GM20000 (cell line): ENCODE results near the gene POM121C.
"Not testable (repeated sequence)": the region's sequence is repeated elsewhere in the genome, so short reads cannot be mapped to it uniquely, and the experiment has no call there.

Experiments used
- DNase-seq: peaks from one replicate; pipeline ENCODE4 v3.0.0; 2012; ENCODE audit warnings: low spot score

POM121C gene

DNA sequence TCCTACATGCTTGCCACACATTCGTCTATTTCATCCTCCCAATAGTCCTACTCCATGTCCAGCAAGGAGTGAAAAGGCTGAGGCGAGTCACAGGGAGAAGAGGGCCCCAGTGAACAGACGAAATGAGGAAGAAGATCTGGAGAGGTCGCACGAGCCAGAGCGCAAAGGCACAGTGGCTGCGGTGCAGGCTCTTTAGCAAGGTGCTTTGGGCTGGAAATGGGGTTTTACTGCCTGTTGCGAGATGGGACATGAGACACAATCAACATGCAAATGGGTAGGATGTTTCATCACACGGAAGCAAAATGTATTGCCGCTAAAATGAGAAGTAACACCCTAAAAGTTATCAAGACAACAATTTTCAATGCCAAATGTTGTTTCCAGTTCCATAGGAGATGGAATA lies 29.7 kb downstream of the POM121C start:
- not testable (repeated sequence) for DNase-seq

DNA sequence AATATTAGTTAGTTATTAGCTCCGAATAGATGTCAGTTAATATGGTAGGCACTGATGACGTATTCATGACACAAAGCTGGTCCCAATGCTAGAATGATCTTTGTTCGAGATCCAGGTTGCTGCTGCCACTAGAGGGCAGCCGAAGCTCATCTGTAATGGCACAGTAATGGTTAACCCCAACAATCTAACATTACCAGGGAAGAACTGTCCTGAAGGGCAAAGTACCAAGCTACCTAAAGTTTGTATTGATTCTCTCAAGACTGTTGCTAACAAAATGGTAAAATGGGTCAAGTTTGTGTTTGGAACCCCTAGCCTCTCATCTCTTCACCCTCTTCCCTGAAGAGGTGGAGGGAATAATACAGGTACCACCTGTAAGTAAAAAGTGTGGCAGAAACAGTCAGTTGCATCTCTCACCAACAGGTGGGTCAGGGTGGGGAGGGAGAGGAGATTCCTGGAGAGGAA lies 33.6 kb downstream of the POM121C start:
- DNase-seq: not testable (repeated sequence)

- DNase-seq: not testable (repeated sequence)
These were observed 36.2 kb downstream of the POM121C start for GRCh38 chr7:75449946-75450345.

- DNase-seq: not testable (repeated sequence)
These were observed 43.5 kb downstream of the POM121C start for GRCh38 chr7:75442465-75443111.

- not testable (repeated sequence) for DNase-seq
These were observed 44.0 kb downstream of the POM121C start for GRCh38 chr7:75442101-75442464.

DNA sequence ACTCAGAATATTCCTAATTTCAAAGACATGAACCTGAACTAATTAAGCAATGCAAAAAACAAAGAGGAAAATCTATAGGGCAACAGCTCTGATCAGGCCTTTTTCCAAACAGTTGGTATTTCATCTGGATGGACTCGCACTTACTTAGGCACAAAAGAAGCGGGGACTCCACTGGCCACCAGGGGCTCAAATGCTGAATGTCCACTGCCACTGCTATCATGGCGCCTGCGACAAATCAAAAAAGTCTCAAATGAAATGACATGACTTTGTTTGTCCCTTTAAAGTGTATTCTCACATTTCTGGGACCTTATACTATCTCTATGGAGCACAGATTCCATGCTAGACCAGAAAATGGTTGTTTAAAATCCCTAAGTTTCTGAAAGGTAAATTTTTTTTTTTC lies 47.1 kb downstream of the POM121C start:
- DNase-seq: not testable (repeated sequence)

DNA sequence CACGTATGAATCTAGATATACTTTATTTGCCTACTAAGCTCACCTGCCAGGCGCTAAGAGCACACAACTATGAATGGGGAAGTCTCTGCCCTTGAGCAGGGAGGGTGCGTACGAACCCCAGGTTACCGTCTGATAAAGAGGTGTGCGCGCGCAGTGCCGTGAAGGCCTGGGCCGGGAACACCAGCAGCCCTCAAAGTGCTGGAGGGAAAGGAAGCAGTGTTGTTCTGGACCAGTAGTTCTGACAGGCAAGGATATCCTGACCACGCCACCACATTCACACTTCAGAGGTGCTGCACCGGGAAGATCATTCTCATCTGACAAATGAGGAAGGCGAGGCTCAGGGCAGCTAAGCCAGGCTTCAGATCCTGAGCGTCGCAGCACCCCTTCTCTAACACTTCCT lies 62.6 kb downstream of the POM121C start:
- not testable (repeated sequence) for DNase-seq

DNA sequence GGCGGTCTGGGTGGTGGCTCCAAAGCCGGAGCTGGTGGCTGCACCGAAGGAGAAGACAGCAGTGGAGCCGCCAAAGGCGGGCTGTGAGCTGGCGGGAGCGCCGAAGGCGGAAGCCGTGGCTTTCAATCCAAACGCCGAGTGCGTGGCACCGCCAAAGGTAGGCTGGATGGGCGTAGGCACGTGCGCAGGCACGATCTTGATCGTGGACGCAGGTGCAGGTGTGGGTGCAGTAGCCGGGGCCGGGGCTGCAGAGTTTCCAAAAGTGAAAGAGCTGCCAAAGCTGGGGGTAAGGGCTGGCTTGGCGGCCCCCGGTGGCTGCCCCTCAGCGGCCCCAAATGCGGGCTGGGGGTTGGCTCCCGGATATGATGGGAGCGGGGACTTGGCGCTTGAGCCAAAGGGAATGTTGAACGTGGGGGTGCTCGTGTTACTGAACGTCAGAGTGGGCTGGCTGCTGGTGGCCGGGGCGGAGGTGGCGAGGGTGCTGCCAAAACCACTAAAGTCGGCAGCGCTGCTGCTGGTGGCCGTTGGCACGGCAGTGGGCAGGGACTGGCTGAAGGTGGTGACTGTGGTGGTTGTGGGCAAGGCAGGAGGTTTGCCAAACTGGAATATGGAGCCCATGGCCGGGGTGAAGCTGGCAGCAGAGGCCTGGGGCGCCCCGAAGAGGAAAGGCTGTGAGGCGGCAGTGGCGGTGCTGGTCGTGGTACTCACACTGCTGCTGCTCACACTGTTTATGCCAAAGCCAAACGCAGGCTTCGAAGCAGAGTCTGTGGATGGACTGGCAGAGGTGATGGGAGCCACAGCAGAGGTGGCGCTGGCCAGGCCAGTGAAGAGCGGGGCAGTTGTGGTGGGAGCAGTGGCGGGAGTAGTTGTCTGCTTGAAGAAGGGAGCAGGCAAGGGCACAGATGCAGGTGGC lies 64.0 kb downstream of the POM121C start:
- DNase-seq: not testable (repeated sequence)

DNA sequence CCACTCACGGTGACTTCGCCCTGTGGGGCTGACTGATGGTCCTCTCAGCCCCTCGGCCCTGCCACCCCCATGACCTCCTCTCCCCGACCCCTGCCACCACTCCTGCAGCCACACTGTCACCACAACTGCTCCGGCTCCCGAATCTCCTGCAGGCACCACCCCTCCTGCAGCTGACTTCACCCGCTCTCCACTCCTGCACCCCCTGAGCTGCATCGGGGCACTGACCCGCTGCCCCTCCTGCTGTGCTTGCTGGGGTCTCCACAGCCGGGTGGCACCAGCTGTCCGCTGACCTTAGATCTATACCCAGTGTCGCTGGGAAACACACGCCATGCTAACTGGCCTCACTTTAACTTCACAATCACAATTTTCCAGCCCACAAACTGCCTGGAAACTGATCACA lies 65.9 kb downstream of the POM121C start:
- not testable (repeated sequence) for DNase-seq

GRCh38 chr7:75419693-75420092 lies 66.4 kb downstream of the POM121C start:
- DNase-seq: not testable (repeated sequence)

GRCh38 chr7:75419210-75419609 lies 66.9 kb downstream of the POM121C start:
- DNase-seq: not testable (repeated sequence)

GRCh38 chr7:75418292-75418858 lies 67.7 kb downstream of the POM121C start:
- DNase-seq: not testable (repeated sequence)

- not testable (repeated sequence) for DNase-seq
These were observed 69.3 kb downstream of the POM121C start for GRCh38 chr7:75416787-75417186.

DNA sequence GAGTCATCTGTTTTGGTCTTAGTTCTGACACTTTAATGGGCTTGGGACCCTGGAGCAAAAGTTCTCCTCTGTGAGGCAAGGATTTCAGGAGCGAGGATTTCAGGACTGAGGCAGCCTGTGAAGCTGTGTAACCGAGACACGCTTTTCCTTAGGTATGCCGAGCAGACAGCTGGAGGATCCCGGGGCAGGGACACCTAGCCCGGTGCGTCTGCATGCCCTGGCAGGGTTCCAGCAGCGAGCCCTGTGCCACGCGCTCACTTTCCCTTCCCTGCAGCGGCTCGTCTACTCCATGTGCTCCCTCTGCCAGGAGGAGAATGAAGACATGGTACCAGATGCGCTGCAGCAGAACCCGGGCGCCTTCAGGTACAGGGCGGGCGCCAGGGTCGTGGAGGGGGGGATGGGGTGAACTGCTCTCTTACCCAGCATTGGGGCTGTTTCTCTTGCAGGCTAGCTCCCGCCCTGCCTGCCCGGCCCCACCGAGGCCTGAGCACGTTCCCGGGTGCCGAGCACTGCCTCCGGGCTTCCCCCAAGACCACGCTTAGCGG lies 70.2 kb downstream of the POM121C start:
- DNase-seq: not testable (repeated sequence)

DNA sequence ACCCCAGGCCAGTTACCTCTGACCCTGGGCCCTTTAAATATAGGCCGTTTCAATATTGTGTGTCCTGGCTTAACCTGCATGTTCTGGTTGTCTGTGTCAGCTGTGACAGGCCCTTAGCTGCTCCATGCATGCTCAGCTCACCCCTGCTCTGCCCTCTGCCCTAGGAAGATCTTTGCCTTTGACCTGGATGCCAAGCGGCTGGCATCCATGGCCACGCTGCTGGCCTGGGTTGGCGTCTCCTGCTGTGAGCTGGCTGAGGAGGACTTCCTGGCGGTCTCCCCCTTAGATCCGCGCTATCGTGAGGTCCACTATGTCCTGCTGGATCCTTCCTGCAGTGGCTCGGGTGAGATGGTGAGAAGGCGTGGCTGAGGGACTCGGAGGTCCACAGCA lies 70.7 kb downstream of the POM121C start:
- DNase-seq: not testable (repeated sequence)

DNA sequence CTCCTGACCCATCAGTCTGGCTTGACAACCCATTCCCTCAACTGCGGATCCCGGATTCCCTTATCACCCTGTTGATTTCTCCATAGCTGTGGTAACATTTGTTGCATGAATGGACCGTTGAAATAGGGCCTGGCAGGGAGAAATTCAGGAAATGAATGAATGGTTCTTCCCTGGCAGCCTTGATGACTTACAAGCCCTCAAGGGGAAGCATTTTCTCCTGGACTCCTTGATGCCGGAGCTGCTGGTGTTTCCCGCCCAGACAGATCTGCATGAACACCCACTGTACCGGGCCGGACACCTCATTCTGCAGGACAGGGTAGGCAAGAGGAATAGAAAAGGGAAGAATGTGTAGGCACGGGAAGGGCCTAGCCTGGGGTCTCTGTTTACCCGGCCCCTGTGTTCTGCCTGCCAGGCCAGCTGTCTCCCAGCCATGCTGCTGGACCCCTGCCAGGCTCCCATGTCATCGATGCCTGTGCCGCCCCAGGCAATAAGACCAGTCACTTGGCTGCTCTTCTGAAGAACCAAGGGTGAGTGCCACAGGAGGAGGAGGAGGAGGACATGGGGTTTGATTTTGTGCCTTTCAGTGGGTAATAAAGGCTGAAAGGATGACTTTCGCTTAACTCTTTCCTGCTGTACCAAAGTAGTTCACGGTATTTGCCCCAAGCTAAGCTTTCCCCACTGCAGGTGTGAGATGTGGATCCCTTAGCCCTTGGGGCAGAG lies 71.2 kb downstream of the POM121C start:
- not testable (repeated sequence) for DNase-seq

- DNase-seq: not testable (repeated sequence)
These were observed 71.9 kb downstream of the POM121C start for GRCh38 chr7:75414204-75414603.

GRCh38 chr7:75410823-75411173 lies 75.3 kb downstream of the POM121C start:
- not testable (repeated sequence) for DNase-seq

GRCh38 chr7:75409880-75410822 lies 75.9 kb downstream of the POM121C start:
- DNase-seq: not testable (repeated sequence)

- not testable (repeated sequence) for DNase-seq
These were observed 81.4 kb downstream of the POM121C start for GRCh38 chr7:75404663-75405062.
